Activated CD4-positive, CD25-positive, alpha-beta regulatory T cell (primary cell): ENCODE measurements around the gene CARD19.
"Not testable (repeated sequence)": the region's sequence is repeated elsewhere in the genome, so short reads cannot be mapped to it uniquely, and the experiment has no call there.

Experiments used
- DNase-seq, 4 experiments: peaks; one replicate each; lab custom pipeline; 2025; lab: John Stamatoyannopoulos, UW

The CARD19 gene

DNA sequence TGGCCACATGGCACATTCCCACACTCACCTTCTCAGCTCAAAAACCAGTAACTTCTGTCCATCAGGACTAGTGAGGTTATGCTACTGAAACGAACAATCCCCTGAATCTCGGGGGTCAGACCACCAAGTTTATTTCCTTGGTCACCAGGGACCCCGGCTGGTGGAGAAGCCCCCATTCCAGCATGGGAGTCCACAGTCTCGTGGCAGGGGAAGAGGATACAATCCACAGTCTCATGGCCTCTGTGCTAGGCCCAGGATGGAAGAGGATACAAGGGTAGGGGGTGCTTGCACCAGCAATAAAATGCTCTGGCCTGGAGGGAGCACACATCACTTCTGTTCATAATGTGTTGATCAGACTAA lies 7.4 kb upstream of the CARD19 start:
- DNase-seq = no peak

DNA sequence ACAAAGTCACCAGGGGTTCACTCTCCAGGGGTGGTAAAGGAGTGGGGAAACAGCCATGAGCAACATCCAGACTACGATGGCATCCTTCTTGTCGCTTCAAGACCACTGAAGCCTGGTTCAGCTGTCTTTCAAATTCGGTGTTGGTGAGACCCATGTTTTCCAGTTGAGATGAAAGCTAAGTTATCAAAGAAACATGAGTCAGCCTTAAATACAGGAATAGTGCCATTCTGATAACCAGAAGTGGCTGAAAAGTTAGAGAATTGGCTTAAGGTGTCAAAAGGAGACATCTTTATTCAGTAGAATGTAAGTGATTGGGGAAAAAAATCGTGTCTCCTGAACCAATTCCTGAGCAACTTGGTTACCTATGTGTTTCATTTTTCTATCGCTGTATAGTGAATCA lies 7.0 kb upstream of the CARD19 start:
- DNase-seq = no peak

DNA sequence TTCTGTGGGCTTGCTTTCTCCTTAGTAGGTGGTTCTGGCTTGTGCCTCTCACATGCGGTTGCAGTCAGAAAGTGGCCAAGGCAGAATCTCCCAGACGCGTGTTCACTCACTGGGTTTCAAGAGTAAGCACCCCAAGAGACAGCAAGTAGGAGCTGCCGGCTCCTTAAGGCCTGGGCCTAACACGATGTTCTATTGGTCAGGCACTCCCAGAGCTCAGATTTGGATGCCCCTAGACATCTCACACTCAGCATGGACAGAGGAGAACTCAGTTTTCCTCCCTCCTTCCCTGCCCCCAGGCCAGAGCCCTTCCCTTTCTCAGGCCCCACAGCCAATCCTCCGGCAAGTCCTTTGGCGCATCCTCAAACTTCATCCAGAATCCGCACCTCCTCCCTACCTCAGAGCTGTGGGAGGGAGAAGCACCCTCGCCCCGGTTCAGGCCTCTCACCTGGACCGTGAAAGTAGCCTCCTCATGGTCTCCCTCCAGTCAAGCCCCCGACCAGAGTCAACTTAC lies 6.5 kb upstream of the CARD19 start:
- DNase-seq = no peak

DNA sequence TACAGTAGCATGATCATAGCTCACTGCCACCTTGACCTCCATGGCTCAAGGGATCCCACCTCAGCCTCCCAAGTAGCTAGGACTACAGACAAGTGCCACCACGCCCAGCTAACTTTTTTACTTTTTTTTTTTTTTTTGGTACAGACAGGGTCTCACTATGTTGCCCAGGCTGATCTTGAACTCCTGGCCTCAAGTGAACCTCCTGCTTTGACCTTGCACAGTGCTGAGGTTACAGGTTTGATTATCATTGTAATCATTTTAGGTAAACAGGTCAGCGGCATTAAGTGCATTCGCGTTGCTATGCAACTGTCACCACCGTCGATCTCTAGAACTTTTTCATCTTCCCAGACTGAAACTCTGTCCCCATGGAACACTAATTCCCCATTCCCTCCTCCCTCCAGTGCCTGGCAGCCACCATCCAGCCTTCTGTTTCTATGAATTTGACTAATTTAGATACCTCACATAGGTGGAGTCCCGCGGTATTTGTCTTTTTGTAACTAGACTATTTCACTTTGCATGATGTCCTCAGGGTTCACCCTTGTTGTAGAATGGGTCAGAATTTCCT lies 5.8 kb upstream of the CARD19 start:
- no peak for DNase-seq

DNA sequence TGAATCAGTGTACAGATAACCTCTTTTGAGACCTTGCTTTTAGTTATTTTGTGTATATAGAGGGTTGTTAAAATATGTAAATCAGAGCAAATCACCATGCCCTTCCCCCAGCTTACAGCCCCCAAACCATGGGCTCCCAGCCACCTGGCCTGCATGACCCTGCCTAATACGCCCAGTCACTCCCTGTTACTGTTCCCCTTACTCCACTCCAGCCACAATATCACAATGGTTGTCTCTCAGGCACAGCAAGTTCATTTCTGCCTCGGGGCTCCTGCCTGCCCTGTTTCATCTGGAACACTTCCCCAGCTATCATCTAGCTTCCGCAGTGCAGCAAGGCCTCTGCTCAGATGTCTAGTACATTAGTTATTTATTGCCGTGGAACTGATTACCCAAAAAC lies 5.0 kb upstream of the CARD19 start:
- no peak for DNase-seq

DNA sequence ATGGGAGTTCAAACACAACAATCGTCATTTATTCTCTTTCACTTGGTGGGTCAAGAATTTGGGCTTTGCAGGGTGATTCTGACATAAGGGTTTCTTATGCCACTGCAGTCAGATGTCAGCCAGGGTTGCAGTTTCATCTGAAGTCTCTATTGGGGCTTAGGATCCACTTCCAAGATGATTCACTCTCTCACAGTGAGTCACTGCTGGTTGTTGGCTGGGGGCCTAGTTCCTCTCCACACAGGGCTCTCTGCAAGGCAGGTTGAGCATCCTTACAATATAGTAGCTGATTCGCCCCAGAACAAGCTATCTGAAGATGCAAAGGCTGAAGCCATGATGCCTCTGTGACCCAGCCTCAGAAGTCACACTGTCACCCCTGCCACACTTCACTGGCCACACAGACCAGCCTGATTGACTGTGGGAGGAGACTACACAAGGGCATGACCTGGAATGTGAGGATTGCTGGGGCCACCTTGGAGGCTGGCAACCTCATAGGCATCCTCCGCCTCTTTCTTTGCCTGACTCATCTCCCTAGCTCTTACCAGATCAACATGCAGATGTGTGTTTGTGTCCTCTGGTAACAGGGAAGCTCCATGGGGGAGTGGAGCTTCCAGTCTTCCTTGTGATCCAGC lies 4.5 kb upstream of the CARD19 start:
- no peak for DNase-seq

DNA sequence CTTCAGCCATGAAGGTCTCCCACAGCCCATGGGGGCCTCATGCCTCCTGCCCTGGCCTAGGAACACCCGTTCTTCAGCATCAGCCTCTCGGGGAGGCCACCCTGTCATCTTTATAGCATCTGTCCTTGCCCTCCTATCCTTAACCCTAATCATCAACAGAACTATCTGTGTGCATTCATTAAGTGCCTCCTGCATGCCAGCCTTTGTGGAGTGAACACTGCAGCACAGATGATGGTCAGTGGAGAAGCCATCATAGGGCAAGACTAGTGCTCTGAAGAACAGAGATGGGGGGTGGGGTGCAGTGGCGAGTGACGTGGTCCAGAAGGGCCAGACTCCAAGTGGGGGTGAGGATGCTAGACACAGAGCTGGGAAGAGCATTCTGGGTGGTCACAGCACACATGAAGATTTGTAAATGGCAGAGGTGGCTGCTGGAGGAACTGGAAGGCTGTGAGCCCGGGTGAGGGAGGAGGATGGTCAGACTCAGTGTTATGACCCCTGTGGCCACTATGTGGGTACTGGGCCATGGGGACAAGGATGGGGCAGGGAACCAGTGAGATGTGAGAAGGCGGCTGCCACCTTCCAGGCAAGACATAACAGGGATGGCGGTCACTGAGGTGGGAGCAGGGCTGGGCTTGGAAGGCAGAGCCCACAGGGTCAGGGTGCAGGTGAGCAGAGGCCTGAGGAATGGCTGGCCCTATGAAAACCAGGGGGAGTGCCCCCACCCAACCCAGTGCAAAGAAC lies 3.6 kb upstream of the CARD19 start:
- no peak for DNase-seq

DNA sequence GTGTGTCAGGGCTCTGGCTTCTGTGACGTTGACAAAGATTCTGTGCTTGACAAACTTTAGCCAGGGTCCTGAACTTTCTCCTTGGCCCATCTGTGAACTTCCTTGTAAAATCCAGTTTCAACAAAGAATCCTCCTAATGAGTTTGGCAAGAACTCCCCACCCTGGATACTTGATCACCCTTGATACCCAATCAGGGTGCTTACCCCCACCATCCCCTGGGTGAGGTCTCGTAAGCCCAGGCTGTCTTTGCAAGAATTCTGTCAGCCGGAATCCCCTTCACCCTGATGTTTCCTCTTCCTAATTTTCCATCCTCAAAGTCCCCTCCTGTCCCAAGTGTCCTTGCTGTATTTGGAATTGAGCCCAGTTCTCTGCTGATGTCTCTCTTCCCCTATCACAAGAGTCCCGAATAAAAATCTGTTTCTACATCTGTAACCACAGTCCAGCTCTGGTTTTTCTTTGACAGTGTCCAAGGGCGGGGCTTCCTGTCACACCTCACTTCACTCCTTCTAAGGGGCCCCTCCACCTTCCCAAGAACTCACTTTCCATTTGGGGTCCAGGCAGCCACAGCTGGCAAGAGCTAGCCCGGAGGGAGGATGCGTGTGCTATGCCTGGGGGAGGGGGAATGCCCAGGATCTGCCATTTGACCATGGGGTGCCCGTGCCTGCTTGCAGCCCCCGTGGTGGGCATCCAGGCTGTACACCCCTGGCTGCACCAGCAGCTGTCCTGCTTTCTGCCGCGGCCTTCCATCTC lies 2.7 kb upstream of the CARD19 start:
- no peak for DNase-seq

DNA sequence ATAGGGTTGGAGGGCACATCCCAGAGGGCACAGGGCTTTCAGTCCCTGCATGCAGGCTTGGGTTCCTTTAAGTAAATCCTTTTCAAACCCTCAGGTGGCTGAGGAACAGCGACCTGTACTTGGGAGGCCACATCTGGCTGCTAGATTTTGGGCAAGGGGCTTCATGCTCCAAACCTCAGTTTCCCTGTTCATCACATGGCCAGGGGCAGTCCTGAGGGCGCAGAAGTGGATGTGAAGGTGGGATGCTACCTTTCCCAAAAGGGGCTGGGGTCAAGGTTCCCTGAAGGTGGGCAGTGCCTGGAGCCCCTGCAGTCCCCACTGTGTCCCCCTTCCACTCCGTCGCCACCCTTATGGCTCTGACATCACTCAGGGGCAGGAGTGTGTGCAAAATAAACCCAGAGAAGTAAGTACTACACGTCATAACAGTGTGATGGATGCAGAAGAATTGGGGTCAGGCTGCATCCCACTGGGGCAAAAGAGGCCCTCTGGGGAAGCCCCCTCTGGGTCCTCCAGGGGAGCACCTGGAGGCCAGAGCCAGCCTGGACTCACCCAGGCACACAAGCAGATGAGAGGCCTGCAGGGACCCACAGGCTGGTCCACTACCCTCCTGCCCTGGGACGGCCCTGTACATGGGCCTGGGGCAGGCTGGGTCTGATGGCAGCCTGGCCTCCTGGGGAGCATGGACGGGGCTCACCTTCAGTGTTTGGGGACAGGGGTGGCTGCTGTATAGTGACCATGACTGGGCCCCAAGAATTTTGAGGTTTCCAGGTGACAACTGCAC lies 1.9 kb upstream of the CARD19 start:
- no peak for DNase-seq

DNA sequence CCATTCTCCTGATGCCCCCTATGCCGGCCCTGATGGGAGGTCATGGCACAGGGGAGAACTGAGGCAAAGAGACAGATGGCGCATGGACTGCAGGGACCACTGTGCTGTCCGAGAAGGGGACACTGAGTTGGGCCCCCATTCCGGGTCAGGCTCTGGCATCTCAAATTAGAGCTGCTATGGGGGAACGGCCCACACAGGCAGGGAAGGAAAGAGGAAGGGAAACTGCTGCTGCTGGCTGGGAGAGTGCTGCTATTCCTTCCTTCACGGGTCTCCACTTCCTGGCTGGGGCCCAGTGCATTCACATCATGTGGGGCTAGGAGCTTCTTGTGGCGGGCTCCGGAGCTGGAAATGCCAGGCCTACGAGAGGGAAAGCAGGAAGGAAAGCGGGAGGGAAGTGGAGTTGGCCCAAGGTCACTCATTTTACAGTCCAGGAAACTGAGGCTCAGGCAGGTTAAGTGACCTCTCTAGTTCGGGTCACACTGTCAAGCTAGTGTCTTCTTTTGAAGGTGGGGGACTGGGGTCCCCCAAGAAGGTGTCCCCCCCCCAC lies 1.3 kb upstream of the CARD19 start:
- no peak for DNase-seq

DNA sequence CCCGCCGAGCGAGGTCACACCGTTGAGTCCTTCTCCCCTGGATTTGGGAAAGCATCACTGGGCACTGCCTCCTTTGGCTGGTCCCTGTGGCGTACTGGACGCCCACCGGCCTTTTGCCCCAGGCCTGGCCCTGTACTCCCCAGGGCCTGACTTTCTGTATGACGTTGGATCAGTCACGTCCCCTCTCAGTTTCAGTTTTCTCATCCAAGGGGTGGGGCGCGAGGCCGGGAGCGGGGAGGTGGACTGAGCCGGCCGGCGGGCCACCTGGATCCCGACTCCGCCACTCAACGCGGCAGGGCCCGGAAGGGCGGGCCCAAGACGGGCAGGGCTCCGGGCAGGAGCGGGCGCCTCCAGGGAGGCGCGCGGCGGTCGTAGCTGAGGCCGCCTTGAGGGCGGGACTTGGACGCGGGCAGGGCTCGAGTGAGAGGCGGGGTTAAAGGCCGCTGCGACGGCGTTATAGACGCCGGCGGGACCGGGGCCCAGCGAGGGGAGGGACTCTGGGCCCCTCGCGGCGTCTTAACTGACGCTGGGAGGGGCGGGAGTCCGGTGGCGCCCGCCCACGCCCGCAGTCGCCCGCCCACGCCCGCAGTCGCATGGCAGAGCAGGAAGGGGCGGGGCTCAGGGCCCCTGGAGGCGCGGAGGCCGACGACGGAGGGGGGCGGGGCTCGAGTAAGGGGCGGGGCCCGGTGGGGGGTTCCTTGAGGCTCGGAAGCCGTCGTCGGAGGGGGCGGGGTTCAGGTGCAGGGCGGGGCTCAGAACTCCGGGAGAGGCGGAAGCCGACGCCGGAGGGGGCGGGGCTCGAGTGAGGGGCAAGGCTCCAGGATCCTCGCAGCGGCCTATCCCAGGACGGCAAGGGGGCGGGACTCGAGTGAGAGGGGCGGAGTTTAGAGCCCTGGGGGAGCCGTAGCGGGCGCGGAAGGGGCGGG lies 549 bp upstream of the CARD19 start:
- peak; percentile 100 for DNase-seq

DNA sequence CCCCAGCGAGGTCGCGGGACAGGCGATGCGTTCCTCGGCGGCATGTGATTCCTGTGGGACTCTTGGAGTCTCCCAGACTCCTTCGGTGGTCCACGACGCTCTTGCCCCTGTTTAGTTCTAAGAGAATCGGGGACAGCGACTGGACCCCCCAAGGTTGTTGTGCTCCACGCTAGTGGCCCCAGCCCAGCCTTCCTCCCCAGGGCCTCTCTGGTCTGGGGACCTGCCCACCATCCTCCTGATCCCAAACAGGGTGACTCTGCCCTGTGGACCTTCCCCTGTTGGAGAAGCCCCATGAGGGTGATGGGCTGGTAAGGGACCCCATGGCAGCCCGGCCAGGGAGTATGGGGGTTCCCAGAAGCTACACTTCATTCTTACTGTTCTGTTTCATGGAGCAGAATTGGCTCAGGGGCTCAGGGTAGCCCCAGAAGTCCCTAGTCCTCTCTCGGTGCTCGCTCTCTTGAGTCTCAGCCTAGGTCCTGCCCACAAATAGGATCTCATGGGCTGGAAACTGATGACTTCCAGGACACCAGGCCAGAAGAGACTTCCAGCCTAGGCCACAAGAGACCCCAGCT lies 880 bp downstream of the CARD19 start:
- DNase-seq = no peak

DNA sequence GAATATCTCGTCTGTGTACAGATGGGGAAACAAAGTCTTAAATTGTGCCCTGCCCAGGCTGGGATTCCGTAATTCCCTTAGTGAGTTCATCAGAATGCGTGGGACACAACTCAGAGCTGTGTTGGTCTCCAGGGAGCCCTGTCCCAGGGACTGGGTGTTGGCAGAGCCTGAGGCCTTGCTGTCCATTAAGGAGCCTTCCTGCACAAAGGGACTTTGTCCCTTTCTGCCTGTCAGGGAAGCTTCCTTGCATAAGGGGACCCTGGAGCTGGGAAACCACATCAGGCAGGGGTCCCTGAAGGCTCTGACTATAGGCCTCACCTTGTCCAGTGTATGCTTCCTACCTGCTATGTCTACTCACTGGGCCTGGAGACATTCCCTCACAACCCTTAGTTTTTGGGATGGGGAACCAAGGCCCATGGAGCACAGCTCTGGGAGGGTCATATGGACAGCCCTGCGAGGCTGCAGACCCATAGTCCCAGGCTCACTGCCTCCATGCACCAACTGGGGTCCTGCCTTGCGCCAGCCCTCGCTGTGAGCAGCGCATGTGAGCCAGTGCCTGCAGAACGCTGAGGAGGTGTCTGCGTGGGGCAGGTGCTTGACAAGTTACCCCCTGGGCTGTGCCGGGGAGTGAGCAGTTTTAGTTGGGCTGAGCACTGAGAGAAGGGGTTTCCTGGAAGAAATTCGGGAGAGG lies 1.6 kb downstream of the CARD19 start:
- DNase-seq = no peak

DNA sequence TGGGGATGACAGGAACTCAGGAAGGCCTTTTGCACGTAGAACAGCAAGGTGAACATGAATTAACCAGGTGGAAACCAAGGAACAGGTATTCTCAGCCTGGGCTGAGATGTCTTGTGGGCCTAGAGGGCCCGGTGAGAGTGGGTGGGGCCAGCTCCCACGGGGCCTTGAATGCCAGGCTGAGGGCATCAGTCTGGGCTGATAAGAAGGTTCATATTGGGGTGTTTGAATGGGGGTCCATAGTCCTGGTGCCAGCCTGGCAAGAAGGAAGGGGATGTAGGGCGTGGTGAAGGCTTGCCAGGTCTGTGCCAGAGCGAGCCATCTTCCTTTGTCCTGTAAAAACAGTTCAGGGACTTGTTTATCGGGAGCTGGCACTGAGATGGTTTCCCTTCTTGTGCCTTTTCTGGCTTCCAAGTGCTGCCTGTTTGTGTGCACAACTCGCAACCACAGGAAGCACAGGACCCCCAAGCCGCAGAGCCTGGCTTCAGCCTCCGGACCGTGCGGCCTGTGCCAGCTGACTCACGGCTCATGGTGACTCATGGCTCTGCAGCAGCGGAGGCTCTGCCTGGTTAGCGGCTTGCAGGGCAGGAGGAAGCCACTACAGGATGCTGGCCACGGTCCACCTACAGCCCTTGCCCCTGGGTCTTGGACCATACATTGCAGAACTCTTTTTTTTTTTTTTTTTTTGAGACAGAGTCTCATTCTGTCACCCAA lies 2.4 kb downstream of the CARD19 start:
- DNase-seq = peak; percentile 30 to 45 (median 40)

DNA sequence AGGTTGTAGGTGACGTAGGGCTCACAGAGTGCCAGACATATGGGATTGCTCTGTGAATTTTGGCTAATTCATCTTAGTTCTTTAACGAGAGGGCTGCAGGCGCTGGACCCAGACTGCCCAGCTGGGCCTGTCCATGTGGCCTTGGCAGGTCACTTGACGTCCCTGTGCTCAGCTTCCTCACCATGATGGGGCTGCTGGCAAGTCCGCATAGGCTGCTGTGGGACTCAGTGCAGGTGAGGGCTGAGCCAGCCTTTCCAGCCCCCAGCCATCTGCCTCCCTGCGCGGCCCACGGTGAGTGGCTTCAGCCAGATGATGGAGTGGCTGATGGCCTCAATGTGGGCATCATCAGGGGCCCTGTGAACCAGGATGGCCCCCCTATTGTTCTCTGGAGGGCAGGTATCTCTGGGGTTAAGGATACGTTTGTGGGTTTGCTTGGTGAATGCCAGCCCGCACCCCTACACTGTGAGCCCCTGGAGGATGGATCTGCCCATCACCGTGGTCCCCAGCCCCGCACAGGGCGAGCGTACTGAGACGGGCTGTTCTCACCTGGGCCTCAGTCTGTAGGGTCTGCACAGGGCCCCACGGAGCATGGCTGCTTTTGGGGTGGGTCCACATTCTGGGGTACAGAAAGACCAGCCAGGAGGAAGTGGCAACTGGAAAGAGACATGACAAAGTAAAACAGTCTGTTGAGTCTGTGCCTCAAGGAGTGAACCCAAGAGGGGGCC lies 3.7 kb downstream of the CARD19 start:
- DNase-seq = no peak

DNA sequence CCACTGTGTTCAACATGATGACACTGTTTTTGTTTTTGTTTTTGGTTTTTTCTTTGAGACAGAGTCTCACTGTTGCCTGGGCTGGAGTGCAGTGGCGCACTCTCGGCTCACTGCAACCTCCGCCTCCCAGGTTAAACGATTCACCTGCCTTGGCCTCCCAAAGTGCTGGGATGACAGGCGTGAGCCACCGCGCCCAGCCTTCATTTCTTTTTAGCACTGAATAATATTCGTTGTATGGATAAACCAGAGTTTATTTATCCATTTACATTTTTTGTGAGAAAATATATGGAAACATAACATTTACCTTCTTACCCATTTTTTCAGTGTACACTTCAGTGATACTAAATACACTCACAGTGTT lies 4.2 kb downstream of the CARD19 start:
- no peak for DNase-seq

DNA sequence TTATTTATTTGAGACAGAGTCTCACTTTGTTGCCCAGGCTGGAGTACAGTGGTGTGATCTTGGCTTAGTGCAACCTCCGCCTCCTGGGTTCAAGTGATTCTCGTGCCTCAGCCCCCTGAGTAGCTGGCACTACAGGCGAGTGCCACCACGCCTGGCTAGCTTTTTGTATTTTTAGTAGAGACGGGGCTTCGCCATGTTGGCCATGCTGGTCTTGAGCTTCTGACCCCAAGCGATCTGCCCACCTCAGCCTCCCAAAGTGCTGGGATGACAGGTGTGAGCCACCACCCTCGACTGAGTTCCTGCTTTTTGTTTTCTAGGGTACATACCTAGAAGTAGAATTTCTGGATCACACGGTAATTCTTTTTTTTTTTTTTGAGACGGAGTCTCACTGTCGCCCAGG lies 5.1 kb downstream of the CARD19 start:
- DNase-seq = not testable (repeated sequence)

DNA sequence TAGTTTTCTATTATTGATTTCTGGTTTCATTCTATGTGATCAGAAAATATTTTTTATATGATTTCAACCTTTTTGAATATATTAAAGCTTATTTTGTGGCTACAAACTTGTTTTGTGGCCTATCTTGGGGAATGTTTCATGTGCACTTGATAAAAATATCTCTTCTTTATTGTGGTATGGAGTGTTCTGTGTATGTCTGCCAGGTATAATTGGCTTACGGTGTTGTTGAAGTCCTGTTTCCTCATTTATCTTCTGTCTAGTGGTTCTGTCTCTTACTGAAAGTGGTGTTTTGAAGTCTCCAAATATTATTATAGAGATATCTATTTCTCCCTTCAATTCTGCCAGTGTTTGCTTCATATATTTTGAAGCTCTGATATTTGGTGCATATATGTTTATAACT lies 9.6 kb downstream of the CARD19 start:
- DNase-seq = no peak
